ENCODE data around the gene SRCIN1. TPM values are rescaled to one million over a fixed set of nuclear protein-coding genes. Genes with fewer than 3 reads are reported as not detected.

SRCIN1 gene
- total RNA-seq, 1 experiment from 2014 or later = 6.9 TPM

DNA sequence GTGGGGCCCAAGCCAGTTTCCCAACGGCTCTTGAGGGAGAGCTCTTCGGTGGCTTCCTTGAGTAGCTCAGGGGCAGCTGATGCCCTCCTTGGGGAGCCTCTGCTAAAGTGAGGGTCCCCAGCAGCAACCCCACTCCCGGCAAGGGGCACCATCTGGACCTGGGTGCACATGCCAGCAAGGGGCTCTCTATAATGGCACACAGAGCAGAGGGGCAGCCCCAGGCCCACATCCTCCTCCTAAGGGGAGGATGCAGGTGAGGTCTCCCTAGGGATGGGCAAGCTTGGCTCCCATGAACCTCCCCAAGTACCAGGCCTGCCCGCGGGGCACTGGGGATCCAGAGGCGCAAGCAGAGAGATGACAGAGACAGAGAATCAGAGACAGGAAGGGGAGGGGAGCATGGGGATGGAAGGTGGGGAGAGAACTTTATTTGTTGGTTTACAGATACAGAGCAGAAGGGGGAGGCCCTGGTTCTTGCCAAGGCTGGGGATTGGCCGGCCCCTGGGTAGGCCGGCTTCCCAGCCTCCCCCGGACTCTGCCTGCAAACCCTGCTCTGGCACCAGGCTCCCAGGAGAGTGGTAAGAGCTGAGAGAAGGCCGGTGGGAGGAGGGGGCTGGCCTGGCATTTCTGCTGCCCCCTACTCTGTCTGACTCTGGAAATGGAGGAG is 61.4 kb downstream of the SRCIN1 start:
- DNase-seq = no peak
- peaks cover 18 to 35% of the 10 kb centered on the region in 2 experiments for H3K4me1 Mint-ChIP-seq
- peaks cover 7% of the 10 kb centered on the region for H3K27me3 Mint-ChIP-seq (ENCODE audit: low read depth)

More for the DNA sequence above, 61.4 kb downstream of the SRCIN1 start:
- no peak overlapping the region for H3K27ac Mint-ChIP-seq
- Histone ChIP-seq H3T11ph (ENCODE audit: low read length) (no peak overlapping the region), H3K27me3 (ENCODE audit: insufficient read depth, low read length) (no peaks in the 10 kb centered on the region), H3K9ac (ENCODE audit: extremely low read depth, insufficient read length, low read length) (no peak overlapping the region), H2AFZ (ENCODE audit: low read length) (no peak overlapping the region), H2BK5ac (ENCODE audit: insufficient read length, low read length) (no peak overlapping the region), H2BK120ac (ENCODE audit: low read depth, low read length, poor library complexity, severe bottlenecking) (no peak overlapping the region), H3K18ac (ENCODE audit: insufficient read length, low read depth, low read length) (no peak overlapping the region), H3K23me2 (ENCODE audit: insufficient read length, low read depth, low read length, poor library complexity, severe bottlenecking) (no peaks in the 10 kb centered on the region), H3K23ac (ENCODE audit: insufficient read length, low read depth, low read length) (no peak overlapping the region), H4K20me1 (ENCODE audit: control insufficient read depth, insufficient read depth, insufficient read length) (no peaks in the 10 kb centered on the region), H3K9me3 (ENCODE audit: control insufficient read depth, low read depth, low read length) (no peaks in the 10 kb centered on the region), H3K56ac (ENCODE audit: insufficient read length, low read depth, low read length) (no peak overlapping the region), H2BK12ac (ENCODE audit: insufficient read length, low read depth, low read length) (no peak overlapping the region), H3K27ac (ENCODE audit: insufficient read length, low read depth, low read length) (no peak overlapping the region), H3K4me2 (ENCODE audit: insufficient read depth, insufficient read length, low read length) (no peak overlapping the region), H2BK15ac (ENCODE audit: low read depth, low read length) (no peak overlapping the region), H4K5ac (ENCODE audit: insufficient read length, low read depth, low read length) (no peak overlapping the region), H3K79me2 (ENCODE audit: insufficient read depth, low read length) (no peaks in the 10 kb centered on the region), H2AK5ac (ENCODE audit: insufficient read length, low read length) (no peak overlapping the region), H3K14ac (ENCODE audit: insufficient read depth, low read length) (no peak overlapping the region), H4K8ac (replicated peaks; ENCODE audit: insufficient read length, low read depth, low read length) (no peak overlapping the region), H3K79me1 (ENCODE audit: insufficient read depth, low read depth, low read length, poor library complexity, severe bottlenecking) (no peaks in the 10 kb centered on the region), H2BK20ac (ENCODE audit: low read depth, low read length, poor library complexity, severe bottlenecking) (no peak overlapping the region), H3K4me1 (ENCODE audit: insufficient read depth, low read length) (no peaks in the 10 kb centered on the region), H3K4ac (ENCODE audit: low read depth, low read length) (no peak overlapping the region), H4K91ac (ENCODE audit: insufficient read length, low read depth, low read length) (no peak overlapping the region)
- no peak overlapping the region for H3K4me3 Mint-ChIP-seq
- TF ChIP-seq, protein P1, sequence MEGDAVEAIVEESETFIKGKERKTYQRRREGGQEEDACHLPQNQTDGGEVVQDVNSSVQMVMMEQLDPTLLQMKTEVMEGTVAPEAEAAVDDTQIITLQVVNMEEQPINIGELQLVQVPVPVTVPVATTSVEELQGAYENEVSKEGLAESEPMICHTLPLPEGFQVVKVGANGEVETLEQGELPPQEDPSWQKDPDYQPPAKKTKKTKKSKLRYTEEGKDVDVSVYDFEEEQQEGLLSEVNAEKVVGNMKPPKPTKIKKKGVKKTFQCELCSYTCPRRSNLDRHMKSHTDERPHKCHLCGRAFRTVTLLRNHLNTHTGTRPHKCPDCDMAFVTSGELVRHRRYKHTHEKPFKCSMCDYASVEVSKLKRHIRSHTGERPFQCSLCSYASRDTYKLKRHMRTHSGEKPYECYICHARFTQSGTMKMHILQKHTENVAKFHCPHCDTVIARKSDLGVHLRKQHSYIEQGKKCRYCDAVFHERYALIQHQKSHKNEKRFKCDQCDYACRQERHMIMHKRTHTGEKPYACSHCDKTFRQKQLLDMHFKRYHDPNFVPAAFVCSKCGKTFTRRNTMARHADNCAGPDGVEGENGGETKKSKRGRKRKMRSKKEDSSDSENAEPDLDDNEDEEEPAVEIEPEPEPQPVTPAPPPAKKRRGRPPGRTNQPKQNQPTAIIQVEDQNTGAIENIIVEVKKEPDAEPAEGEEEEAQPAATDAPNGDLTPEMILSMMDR (conservative IDR thresholded peaks at IDR 0.05) = no peak
- WGBS (ENCODE audit: extremely low coverage, insufficient read length, low lambda C conversion rate) = no CpG with 5 or more reads among the region's 10 CpGs
- H3K9me3 Mint-ChIP-seq = no peaks in the 10 kb centered on the region
- no peaks in the 10 kb centered on the region; a peak in 2 of 7 replicates for H3K36me3 Mint-ChIP-seq (ENCODE audit: insufficient read depth in 1 of 3, low read depth in 3 of 3)

Measured in H9 (cell line).